ENCODE data around the gene MAB21L3.
"Not testable (repeated sequence)": the region's sequence is repeated elsewhere in the genome, so short reads cannot be mapped to it uniquely, and the experiment has no call there.

Gene MAB21L3

DNA sequence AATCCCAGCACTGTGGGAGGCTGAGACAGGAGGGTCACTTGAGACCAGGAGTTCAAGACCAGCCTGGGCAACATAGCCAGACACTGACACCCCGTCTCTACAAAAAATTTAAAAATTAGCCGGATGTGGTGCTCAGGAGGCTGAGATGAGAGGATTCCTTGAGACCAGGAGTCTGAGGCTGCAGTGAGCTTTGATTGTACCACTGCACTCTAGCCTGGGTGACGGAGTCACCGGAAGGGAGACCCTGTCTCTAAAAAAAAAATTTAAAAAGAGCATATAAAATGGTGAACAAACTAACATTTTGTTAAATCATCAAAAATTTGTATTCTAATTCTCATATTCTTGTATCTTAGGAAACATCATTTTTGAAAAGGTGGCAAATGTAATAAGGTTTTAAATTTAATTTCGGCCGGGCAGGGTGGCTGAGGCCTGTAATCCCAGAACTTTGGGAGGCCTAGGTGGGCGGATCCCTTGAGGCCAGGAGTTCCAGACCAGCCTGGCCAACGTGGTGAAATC lies 27.1 kb downstream of the MAB21L3 start:
- DNase-seq (ENCODE audit: low read depth in 2 of 2): no peak

- no peak for DNase-seq (ENCODE audit: low read depth in 2 of 2)
Observed at GRCh38 chr1:116139592-116140134, 28.5 kb downstream of the MAB21L3 start.

- no peak for DNase-seq (ENCODE audit: low read depth in 2 of 2)
Observed at GRCh38 chr1:116144151-116144550, 33.0 kb downstream of the MAB21L3 start.

GRCh38 chr1:116146447-116147113 lies 35.4 kb downstream of the MAB21L3 start:
- not testable (repeated sequence) for DNase-seq (ENCODE audit: low read depth in 2 of 2)

DNA sequence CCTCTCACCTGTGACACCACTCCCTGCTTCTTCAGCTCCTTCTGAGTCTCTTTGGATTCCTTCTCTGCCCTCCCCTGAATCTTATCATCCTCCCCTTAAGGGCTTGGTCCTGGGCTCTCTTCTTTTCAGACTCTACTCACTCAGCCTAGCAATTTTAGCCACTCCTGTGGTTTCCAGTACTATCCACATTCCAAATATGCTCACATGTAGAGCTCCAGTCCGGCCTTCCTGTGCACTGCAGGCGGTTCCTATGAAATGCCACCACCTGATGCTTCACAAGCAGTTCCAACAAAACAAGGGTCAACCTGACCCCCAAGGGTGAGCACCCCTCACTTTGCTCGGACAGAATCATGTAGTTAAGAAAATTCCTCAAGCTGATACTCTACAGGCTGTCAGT lies 35.9 kb downstream of the MAB21L3 start:
- DNase-seq (ENCODE audit: low read depth in 2 of 2): no peak

DNA sequence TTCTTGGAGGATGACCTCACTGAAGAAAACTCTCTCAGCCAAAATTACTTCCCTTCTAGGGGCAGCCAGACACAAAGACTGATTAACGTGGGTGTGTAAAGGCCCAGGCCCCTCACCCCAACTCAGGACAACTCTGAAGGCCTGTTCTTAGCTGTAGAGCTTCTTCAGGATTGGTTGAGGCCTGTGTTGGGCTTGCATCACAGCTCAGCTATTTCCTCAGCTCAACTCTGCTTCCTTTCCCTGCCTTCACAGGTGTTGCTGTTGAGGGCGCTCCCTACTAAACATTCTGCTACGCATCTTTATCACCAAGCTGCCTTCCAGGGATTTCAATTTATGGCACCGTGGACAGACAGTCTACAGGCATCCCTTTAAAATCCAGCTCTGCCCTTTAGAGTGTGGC lies 36.8 kb downstream of the MAB21L3 start:
- DNase-seq (ENCODE audit: low read depth in 2 of 2): no peak

- DNase-seq (ENCODE audit: low read depth in 2 of 2): no peak
Observed at GRCh38 chr1:116148967-116149366, 37.8 kb downstream of the MAB21L3 start.

DNA sequence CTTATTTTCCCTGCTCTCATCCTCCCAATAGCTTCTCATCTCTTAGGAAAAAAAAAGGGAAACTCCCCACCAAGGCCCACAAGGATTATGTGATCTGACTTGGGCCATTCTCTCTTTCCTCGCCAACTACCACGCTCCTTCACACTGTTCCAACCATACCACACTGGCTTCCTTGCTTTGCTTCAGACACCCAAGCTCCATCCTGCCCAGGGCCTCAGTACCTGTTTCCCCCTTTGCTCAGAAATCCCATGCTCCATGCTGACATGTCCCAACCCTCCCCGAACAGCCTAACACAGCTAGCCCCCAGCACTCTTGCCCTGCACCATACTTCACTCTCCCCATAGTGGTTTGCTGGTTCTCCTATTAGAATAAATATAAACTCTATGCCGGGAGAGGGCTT lies 39.2 kb downstream of the MAB21L3 start:
- DNase-seq (ENCODE audit: low read depth in 2 of 2): no peak

- peak; percentile 70 to 75 for DNase-seq (ENCODE audit: low read depth in 2 of 2)
Observed at GRCh38 chr1:116151739-116152576, 40.8 kb downstream of the MAB21L3 start.

DNA sequence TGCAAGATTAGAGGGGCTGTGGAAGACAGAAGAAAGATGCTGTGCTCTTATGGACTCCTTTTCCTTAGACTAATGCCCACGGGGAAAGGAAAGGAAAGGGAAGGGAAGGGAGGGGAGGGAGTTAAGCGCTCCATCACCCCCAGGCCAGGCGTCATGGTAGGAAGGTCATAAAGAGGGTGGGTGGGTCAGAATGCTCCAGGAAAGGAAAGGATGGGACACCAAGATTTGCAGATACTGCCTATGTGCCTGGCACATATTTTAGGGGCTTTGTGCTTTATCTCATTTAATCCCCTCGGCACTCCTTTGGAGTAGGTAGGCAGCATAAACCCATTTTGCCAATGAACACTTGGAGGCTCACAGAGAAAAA lies 41.4 kb downstream of the MAB21L3 start:
- no peak for DNase-seq (ENCODE audit: low read depth in 2 of 2)

DNA sequence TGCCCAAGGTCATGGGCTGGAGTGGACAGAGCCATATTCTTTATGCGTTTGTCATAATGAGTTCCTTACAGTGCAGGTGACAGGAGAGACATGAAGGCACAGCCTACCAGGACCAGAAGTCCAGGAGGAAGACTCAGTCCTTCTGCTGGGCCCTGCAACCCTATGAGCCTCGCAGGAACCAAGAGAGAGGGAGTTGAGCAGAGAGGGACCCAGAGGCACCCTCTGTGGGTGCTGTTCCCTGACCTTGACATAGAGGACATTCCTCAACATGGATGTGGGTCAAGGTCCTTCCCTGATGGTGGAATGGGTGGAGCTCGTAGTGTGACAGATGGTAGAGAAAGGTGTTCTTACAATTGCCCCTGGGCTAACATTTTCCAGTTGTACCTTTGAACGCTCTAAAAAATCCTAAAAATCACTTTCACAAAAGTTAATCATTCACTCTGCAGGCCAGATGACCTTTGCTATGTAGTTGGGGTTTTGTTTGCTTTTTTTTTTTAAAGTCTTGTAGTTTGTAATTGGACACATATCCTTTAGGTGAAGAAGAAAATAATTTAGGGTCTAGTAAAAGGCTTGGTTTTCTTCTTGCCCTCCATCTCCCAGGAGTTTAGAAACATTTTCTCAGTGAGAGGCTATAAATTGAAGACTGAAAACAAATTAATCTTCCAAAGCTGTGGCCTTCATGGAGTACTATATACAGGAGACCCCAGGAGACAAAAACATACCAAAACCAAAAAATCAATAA lies 41.9 kb downstream of the MAB21L3 start:
- no peak for DNase-seq (ENCODE audit: low read depth in 2 of 2)

DNA sequence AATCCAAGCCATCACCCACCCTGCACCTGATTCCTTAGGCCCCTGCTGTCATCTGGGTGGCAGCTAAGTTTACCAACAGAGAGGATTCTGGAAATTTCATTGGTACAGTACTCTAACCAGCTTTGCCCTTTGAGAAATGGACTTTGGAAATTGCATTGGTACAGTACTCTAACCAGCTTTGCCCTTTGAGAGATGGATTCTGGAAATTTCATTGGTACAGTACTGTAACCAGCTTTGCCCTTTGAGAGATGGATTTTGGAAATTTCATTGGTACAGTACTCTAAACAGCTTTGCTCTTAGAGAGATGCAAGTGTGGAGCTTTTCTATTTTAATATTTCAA lies 42.5 kb downstream of the MAB21L3 start:
- DNase-seq (ENCODE audit: low read depth in 2 of 2): no peak

GRCh38 chr1:116154536-116154935 lies 43.3 kb downstream of the MAB21L3 start:
- no peak for DNase-seq (ENCODE audit: low read depth in 2 of 2)

DNA sequence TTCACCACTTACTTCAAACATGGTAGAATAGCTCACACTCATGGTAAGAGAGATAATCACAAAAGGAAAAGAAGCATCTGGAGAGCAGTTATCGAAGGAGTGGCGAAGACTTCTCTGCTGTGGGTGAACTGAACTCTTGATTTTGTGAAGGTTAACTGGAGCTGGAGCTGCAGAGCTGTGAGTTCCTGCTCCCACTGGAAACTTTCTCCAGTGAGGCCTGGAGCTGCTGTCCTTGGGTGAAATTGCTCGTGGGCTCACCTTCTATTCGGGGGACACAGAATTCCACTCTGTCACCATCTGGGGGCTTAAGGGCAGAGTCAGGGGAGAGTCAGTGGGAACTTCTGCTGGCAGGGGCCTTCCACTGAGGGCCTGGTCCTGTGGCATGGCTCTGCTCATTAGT lies 45.9 kb downstream of the MAB21L3 start:
- no peak for DNase-seq (ENCODE audit: low read depth in 2 of 2)

DNA sequence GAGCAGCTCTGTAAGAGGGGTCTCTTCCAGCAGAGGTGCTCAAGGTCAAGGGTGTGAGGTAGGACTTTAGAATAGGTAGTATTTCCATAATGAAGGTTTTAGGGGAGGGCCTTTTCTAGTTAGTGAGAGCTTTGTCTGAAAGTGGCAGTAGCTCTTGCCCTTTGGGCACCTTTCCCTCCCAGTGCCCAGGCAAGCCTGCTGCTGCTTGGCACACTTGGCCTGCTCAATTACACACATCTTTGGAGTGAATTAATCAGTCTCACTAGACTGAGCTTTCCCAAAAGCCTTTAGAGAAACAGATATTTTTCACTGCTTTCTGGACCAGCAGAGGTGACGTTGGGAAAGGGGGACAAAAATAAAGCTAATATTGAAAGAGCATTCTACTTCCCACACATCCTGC lies 48.0 kb downstream of the MAB21L3 start:
- DNase-seq (ENCODE audit: low read depth in 2 of 2): no peak

DNA sequence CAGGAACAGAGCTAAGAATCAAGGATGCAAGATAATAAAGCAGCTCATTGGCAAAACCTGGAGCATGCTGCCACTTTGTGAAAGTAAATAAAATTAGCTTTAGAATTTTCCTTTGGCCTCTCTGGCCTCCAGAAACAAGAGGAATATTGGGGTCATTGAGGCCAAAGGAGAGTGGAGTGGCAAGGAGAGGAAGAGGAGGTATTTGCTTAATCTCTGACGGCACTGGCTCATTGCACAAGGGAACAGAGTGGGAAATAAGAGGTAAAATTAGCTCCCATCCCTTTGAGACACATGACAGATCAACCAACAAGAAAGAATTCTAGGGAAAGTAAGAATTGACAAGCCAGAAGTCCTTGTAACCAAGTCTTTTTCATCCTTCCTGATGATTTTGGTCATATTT lies 48.4 kb downstream of the MAB21L3 start:
- no peak for DNase-seq (ENCODE audit: low read depth in 2 of 2)

GRCh38 chr1:116161390-116161789 lies 50.2 kb downstream of the MAB21L3 start:
- no peak for DNase-seq (ENCODE audit: low read depth in 2 of 2)

GRCh38 chr1:116161877-116162390 lies 50.7 kb downstream of the MAB21L3 start:
- DNase-seq (ENCODE audit: low read depth in 2 of 2): no peak

DNA sequence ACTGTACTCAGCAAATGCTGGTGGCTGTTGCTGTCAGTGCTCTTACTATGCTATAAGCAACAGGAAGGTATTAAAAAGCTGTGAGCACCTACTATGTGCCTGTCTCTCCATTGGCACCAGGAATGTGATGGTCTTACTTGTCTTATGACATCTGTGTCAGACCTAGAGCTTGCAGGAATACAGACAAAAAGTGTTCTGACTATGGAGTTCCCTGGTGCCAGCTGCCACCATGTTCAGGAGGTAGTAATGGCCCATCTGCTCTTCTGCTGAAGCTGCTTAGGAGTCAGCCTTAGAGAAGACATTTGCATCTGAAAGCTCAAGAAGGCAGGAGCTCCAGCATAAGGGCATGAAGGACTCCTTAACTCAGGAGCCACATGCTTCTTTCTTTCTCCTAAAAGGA lies 52.3 kb downstream of the MAB21L3 start:
- DNase-seq (ENCODE audit: low read depth in 2 of 2): no peak

DNA sequence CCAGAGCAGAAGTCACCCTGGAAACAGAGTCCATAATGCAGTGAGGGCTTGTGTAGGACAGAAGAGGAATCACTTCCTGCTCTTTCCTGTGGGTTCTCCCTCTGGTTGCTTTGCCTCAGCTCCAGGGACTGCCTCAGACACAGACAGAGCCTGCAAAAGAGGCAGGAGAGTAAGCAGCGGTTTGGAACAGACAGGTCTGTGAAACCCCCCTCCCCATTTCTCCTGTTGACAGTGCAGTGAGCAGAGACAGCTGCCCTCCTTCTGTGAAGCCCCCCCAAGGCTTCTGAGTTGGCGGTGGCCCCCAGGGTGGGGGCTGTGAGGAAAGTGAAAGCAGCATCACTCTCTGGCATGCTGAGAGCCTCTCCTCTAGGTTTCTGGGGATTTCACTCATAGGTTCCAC lies 53.0 kb downstream of the MAB21L3 start:
- DNase-seq (ENCODE audit: low read depth in 2 of 2): no peak

- no peak for DNase-seq (ENCODE audit: low read depth in 2 of 2)
Observed at GRCh38 chr1:116164604-116165368, 53.6 kb downstream of the MAB21L3 start.
